Ovary (tissue), 3 donors: ENCODE measurements around the gene PTPRO.

Experiments
- EP300 ChIP-seq: sonication (generic); formaldehyde crosslinking; IDR thresholded peaks from one replicate; pipeline ENCODE4 v1.6.1; 2017; ENCODE audit warnings: antibody characterized with exemption
- TF ChIP-seq, protein P1 (sequence below), 3 donors: fragments of 450-650 bp in 2 of 3; fragments of 200-600 bp in 1 of 3; IDR thresholded peaks; one replicate each; pipeline versions ENCODE4 v1.5.1 to v1.8.0; 2016 to 2022; ENCODE audit warnings: antibody characterized with exemption in 3 of 3, mild to moderate bottlenecking in 1 of 3
- donor health status: DM: no; HTN: no; CAD: no.

DNA sequence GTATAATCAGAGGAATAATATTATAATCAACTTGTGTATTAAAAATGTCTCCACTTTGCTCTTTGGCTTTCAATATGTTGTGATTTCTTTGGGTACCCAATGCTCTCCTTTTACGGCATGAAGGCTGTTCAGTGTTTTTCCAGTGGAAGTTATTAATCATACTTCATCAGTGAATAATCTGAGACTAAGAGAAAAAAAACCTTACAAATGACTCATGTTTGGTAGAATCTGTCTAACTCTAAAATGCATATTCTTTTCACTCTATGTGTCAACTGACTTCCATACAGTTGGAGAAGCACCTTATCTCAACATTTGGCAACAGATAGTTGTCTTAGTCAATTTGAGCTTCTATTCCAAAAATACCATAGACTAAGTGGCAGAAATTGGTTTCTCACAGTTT is 82.2 kb downstream of the PTPRO start:
- TF ChIP-seq, protein P1, sequence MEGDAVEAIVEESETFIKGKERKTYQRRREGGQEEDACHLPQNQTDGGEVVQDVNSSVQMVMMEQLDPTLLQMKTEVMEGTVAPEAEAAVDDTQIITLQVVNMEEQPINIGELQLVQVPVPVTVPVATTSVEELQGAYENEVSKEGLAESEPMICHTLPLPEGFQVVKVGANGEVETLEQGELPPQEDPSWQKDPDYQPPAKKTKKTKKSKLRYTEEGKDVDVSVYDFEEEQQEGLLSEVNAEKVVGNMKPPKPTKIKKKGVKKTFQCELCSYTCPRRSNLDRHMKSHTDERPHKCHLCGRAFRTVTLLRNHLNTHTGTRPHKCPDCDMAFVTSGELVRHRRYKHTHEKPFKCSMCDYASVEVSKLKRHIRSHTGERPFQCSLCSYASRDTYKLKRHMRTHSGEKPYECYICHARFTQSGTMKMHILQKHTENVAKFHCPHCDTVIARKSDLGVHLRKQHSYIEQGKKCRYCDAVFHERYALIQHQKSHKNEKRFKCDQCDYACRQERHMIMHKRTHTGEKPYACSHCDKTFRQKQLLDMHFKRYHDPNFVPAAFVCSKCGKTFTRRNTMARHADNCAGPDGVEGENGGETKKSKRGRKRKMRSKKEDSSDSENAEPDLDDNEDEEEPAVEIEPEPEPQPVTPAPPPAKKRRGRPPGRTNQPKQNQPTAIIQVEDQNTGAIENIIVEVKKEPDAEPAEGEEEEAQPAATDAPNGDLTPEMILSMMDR (IDR thresholded peaks at IDR 0.05), result no peak
- TF ChIP-seq EP300, result no peak
